ENCODE data around the gene KRTAP10-12.

Gene KRTAP10-12

DNA sequence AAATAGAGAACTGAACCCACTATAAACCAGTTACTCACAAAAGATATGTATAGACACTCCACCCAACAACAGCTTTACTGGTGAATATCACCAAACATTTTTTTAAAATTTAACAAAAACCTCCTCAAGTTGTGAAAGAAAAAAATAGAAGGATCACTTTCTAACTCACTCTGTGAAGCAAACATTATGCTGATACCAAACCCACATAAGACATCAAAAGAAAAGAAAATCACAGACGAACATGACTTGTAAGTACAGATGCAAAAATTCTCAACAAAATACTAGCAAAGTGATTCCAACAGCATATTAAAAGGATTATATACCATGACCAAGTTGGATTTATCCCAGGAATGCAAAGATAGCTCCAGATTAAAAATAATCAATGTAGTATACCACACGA is 5.3 kb upstream of the KRTAP10-12 start:
- DNase-seq (ENCODE audit: low read depth, low spot score), result no peak
- H3K36me3 ChIP-seq (ENCODE audit: insufficient read depth, low read length), result peaks cover 32% of the 10 kb centered on the region
- TF ChIP-seq POLR2AphosphoS5 (IDR thresholded peaks at IDR 0.05; ENCODE audit: borderline replicate concordance, low read depth, low read length) (no peak), FOXP2 (optimal IDR thresholded peaks at IDR 0.05; ENCODE audit: control extremely low read depth, extremely low read length, insufficient read depth) (no peak), EZH2 (IDR thresholded peaks at IDR 0.05) (no peak)
- peaks cover 10% of the 10 kb centered on the region; the same call in 1 of the 2 replicates for H3K9me3 ChIP-seq (ENCODE audit: low read depth, low read length)
- no peak overlapping the region for H3K9ac ChIP-seq (ENCODE audit: insufficient read length)
- H3K27ac ChIP-seq, result peak overlapping the region; percentile 38
- H3K4me3 ChIP-seq, result no peak overlapping the region

DNA sequence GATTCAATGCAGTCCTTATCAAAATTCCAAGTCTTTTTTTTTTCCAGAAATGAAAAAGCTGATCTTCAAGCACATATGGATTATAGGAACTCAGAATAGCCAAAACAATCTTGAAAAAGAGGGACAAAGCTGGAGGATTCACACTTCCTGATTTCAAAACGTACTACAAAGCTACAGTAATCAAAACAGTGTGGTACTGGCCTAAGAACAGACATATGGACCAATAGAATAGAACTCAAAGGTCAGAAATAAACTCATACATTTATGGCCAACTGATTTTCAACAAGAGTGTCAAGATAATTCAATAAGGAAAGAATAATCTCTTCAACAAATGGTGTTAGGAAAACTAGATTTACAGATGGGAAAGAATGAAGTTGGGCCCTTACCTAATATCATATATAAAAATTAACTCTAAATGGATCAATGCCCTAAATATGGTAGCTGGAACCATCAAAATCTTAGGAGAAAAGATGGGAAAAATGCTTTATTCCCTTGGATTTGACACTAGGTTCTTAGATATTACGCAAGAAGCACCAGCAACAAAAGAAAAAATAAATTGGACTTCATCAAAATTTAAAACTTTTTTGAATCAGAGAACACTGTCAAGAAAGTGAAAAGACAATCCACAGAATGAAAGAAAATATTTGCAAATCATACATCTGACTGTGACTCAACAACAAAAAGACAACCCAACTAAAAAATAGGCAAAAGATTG is 4.0 kb upstream of the KRTAP10-12 start:
- DNase-seq (ENCODE audit: low read depth, low spot score), result no peak
- Histone ChIP-seq H3K27ac (no peak overlapping the region), H3K9me3 (ENCODE audit: low read depth, low read length) (peaks cover 10% of the 10 kb centered on the region; the same call in 1 of the 2 replicates), H3K4me3 (no peak overlapping the region), H3K9ac (ENCODE audit: insufficient read length) (no peak overlapping the region), H3K36me3 (ENCODE audit: insufficient read depth, low read length) (peaks cover 26% of the 10 kb centered on the region)
- TF ChIP-seq POLR2AphosphoS5 (IDR thresholded peaks at IDR 0.05; ENCODE audit: borderline replicate concordance, low read depth, low read length), result no peak
- no peak for TF ChIP-seq FOXP2 (optimal IDR thresholded peaks at IDR 0.05; ENCODE audit: control extremely low read depth, extremely low read length, insufficient read depth)
- no peak for TF ChIP-seq EZH2 (IDR thresholded peaks at IDR 0.05)

DNA sequence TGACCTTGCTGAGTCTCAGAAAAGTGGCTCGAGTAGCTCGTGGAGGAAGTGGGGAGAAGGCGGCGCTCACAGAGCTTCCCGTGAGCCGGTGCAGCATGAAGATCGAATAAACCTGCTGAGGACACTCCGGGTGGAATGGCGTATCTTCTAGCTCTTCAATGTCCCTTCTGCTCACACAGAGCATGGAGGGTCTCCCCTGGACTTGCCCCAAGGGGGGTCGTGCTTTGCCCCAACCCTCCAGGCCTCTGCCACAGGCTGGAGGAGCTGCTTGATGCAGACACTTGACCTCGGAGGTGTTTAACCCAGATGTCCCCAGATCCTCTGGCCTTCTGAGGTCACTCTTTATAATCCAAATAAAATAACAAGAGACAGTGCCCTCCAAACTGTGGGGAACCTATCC is 2.2 kb upstream of the KRTAP10-12 start:
- Histone ChIP-seq H3K4me3 (no peak overlapping the region), H3K9me3 (ENCODE audit: low read depth, low read length) (peaks cover 10% of the 10 kb centered on the region; the same call in 1 of the 2 replicates), H3K27ac (no peak overlapping the region), H3K9ac (ENCODE audit: insufficient read length) (no peak overlapping the region), H3K36me3 (ENCODE audit: insufficient read depth, low read length) (peaks cover 26% of the 10 kb centered on the region)
- DNase-seq (ENCODE audit: low read depth, low spot score), result no peak
- TF ChIP-seq POLR2AphosphoS5 (IDR thresholded peaks at IDR 0.05; ENCODE audit: borderline replicate concordance, low read depth, low read length) (no peak), FOXP2 (optimal IDR thresholded peaks at IDR 0.05; ENCODE audit: control extremely low read depth, extremely low read length, insufficient read depth) (no peak), EZH2 (IDR thresholded peaks at IDR 0.05) (no peak)

DNA sequence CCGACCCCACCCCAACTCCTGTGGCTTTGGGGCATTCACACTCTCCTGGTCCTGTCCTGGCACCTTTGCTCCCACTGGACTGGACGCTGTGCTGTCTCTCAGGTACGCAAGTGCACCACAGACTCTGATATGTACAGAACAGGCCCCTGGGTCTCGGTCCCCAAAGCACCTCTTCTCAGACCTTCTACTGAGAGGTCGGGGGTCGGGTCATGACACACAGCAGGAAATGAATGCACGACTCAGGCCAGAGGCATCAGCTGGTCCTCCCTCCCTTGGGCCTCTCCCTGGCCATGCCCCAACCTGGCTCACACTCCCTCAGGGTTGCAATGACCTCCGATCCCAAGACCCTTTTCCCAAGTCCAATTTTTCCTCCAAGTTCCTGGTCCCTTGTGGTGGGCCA is 1.8 kb upstream of the KRTAP10-12 start:
- Histone ChIP-seq H3K9me3 (ENCODE audit: low read depth, low read length) (peaks cover 10% of the 10 kb centered on the region; the same call in 1 of the 2 replicates), H3K27ac (no peak overlapping the region), H3K9ac (ENCODE audit: insufficient read length) (no peak overlapping the region), H3K36me3 (ENCODE audit: insufficient read depth, low read length) (peaks cover 26% of the 10 kb centered on the region), H3K4me3 (no peak overlapping the region)
- DNase-seq (ENCODE audit: low read depth, low spot score), result no peak
- TF ChIP-seq EZH2 (IDR thresholded peaks at IDR 0.05), result no peak
- no peak for TF ChIP-seq FOXP2 (optimal IDR thresholded peaks at IDR 0.05; ENCODE audit: control extremely low read depth, extremely low read length, insufficient read depth)
- no peak for TF ChIP-seq POLR2AphosphoS5 (IDR thresholded peaks at IDR 0.05; ENCODE audit: borderline replicate concordance, low read depth, low read length)

DNA sequence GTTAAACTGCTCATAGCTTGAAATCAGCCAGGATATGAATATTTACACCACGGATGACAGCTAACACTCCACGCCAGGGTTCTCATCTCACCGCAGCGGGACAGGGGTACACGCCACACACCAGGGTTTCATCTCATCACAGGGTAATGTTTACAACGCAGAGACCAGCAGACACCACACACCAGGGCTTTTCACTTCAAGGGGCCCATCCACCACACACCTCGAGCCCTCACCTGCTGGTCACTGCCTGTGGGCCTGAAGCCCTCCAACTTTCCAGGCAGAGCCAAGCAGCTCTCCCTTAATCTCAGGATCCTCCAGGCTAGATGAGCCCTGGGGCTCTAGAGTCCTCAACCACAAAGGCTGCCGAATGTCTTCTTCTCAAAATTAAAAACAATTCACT is 1.3 kb upstream of the KRTAP10-12 start:
- no peak for DNase-seq (ENCODE audit: low read depth, low spot score)

DNA sequence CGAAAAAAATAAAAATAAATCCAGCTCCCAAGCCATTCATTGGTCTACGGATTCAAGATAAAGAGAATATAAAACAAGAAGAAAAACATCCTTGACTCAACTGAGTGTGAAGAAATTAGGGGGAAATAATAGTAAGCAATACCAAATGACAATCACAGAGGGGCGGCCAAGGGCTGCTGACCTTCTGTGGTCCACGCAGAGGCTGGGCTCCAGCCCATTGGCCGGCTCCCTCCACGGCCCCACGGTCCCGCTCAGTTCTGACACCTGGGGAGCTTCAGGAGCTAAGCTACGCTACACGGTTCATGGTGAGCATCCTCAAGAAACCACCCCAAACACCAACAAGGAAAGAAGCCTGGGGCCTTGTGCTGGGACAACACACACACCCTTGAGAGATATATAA is 400 bp upstream of the KRTAP10-12 start:
- TF ChIP-seq EZH2 (IDR thresholded peaks at IDR 0.05) (no peak), POLR2AphosphoS5 (IDR thresholded peaks at IDR 0.05; ENCODE audit: borderline replicate concordance, low read depth, low read length) (no peak), FOXP2 (optimal IDR thresholded peaks at IDR 0.05; ENCODE audit: control extremely low read depth, extremely low read length, insufficient read depth) (no peak)
- peaks cover 26% of the 10 kb centered on the region for H3K36me3 ChIP-seq (ENCODE audit: insufficient read depth, low read length)
- no peak for DNase-seq (ENCODE audit: low read depth, low spot score)
- H3K9ac ChIP-seq (ENCODE audit: insufficient read length), result no peak overlapping the region
- H3K4me3 ChIP-seq, result no peak overlapping the region
- H3K9me3 ChIP-seq (ENCODE audit: low read depth, low read length), result peaks cover 10% of the 10 kb centered on the region; the same call in 1 of the 2 replicates
- no peak overlapping the region for H3K27ac ChIP-seq

More for the DNA sequence above, 1.3 kb upstream of the KRTAP10-12 start:
- no peak overlapping the region for H3K4me3 ChIP-seq
- TF ChIP-seq EZH2 (IDR thresholded peaks at IDR 0.05) (no peak), POLR2AphosphoS5 (IDR thresholded peaks at IDR 0.05; ENCODE audit: borderline replicate concordance, low read depth, low read length) (no peak), FOXP2 (optimal IDR thresholded peaks at IDR 0.05; ENCODE audit: control extremely low read depth, extremely low read length, insufficient read depth) (no peak)
- H3K27ac ChIP-seq, result no peak overlapping the region
- peaks cover 10% of the 10 kb centered on the region; the same call in 1 of the 2 replicates for H3K9me3 ChIP-seq (ENCODE audit: low read depth, low read length)
- H3K9ac ChIP-seq (ENCODE audit: insufficient read length), result no peak overlapping the region
- peaks cover 26% of the 10 kb centered on the region for H3K36me3 ChIP-seq (ENCODE audit: insufficient read depth, low read length)

DNA sequence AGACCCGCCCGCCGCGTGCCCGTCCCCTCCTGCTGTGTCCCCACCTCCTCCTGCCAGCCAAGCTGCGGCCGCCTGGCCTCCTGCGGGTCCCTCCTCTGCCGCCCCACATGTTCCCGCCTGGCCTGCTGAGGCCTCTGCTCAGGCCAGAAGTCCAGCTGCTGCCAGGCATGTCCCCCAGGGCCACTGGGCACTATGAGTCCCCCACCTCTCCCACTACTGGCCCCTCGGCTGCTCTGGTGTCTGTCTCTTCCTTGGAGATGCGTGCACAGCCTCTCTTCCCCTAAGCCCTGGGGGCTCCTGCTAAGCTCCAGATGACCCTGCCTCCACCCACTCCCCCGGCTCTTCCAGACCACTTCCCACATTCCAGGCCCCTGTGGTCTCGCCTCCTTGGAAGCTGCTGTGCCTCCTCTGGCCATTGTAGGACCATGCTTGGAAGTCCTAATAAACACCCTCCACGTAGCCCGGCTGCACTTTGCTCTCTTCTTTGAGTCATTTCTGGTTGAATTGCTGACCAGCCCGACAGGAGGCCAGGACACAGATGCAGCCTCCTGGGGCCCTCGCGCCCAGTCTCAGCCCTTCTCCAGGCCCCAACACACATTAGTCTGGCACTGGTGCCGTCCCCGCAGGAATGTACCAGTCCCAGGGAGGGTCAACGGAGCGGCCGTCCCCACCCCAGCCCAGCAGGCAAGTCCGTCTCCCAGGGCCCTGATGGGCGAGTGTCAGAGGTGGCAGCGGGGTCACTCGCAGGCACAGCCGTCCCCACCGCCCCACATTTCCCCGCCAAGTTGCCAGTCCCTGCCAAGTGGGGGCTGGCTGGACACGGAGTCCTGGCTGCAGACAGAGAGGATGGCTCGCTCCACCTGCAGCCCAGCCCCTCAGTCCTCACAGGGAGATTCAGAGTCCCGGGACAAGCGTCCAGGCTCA is 1.1 kb downstream of the KRTAP10-12 start:
- H3K9ac ChIP-seq (ENCODE audit: insufficient read length), result no peak overlapping the region
- TF ChIP-seq EZH2 (IDR thresholded peaks at IDR 0.05), result no peak
- TF ChIP-seq POLR2AphosphoS5 (IDR thresholded peaks at IDR 0.05; ENCODE audit: borderline replicate concordance, low read depth, low read length), result no peak
- no peak for TF ChIP-seq FOXP2 (optimal IDR thresholded peaks at IDR 0.05; ENCODE audit: control extremely low read depth, extremely low read length, insufficient read depth)
- DNase-seq (ENCODE audit: low read depth, low spot score), result no peak

DNA sequence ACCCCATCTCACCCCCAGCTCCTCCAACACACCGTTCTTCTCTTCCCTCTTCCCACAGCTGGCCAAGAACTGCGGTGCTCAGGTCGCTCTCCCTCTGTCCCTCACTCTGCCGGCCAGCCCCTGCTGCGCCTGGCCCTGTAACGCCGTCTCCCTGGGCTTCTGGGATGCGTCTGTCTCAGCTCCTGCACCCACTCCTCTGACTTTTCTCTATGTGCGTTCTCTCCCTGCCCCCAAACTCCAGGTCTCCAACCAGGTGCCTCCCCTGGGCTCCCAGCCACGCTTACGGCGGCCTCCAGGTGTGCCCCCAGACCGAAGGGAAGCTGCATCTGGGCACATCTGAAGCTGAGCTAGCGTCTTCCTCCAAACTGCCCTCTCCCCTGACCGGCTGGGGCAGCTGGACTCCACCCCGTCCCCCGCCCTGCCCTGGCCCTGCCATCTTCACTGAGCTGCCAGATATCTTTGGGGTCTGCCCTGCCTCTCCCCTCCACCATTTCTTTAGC is 2.6 kb downstream of the KRTAP10-12 start:
- H3K27ac ChIP-seq, result no peak overlapping the region
- no peaks in the 10 kb centered on the region for H3K36me3 ChIP-seq (ENCODE audit: insufficient read depth, low read length)
- no peak for TF ChIP-seq EZH2 (IDR thresholded peaks at IDR 0.05)
- TF ChIP-seq POLR2AphosphoS5 (IDR thresholded peaks at IDR 0.05; ENCODE audit: borderline replicate concordance, low read depth, low read length), result no peak
- TF ChIP-seq FOXP2 (optimal IDR thresholded peaks at IDR 0.05; ENCODE audit: control extremely low read depth, extremely low read length, insufficient read depth), result no peak
- H3K9me3 ChIP-seq (ENCODE audit: low read depth, low read length), result no peaks in the 10 kb centered on the region
- H3K9ac ChIP-seq (ENCODE audit: insufficient read length), result no peak overlapping the region
- no peak overlapping the region for H3K4me3 ChIP-seq
- DNase-seq (ENCODE audit: low read depth, low spot score), result no peak

More for the DNA sequence above, 1.1 kb downstream of the KRTAP10-12 start:
- Histone ChIP-seq H3K36me3 (ENCODE audit: insufficient read depth, low read length) (peaks cover 12% of the 10 kb centered on the region), H3K4me3 (no peak overlapping the region), H3K27ac (no peak overlapping the region), H3K9me3 (ENCODE audit: low read depth, low read length) (peaks cover 6% of the 10 kb centered on the region; the same call in 1 of the 2 replicates)

All from SK-N-MC (cell line).